GM21367 (cell line): ENCODE results near the gene NTM.

Source experiments
- ATAC-seq: cut with Tn5 transposase; IDR thresholded peaks from one replicate; pipeline ENCODE4 v1.9.1; 2021; ENCODE audit not compliant: unreplicated experiment

The NTM gene

GRCh38 chr11:131938351-131938751, 567.9 kb downstream of the NTM start:
- ATAC-seq: no peak

GRCh38 chr11:131940126-131940525, 569.7 kb downstream of the NTM start:
- no peak for ATAC-seq

- ATAC-seq: no peak
Observed at GRCh38 chr11:131942878-131943277, 572.5 kb downstream of the NTM start.

DNA sequence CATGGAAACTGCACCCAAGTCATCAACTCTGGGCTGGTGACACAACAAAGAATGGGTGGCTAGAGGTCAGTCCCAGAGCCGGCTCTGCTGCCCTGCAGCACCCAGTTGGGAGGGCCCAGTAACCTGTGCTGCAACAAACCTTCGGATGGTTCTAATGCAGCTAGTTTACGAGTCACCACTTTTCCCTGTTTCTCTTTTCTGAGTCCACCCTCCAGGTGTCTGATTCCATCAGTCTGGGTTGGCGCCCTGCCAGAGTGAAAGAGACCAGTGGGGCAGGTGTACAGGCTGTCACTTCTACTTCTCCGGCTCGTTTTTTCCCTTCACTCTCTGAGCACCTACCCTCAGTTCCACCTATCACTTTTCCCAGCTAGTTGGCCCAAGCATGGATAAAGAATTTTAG, 572.9 kb downstream of the NTM start:
- no peak for ATAC-seq

DNA sequence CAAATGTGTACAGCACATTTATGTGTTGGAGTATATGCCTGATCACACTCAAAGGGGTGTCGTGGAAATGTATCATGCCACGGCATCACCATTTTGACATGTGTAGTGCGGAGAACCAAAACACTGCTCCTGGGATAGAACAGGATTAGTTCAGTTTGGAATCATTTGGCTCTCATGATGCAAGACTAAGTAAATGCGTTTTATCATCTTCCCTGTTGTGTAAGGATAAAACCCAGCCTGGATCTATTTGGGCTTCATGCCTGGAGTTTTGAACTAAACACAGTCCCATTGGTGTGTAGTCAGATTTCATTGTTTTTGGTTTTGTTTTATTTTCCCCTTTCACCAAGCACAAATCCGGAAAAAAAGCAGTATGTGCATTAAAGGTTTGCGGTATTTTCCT, 574.3 kb downstream of the NTM start:
- no peak for ATAC-seq

GRCh38 chr11:131945706-131946105, 575.3 kb downstream of the NTM start:
- no peak for ATAC-seq

DNA sequence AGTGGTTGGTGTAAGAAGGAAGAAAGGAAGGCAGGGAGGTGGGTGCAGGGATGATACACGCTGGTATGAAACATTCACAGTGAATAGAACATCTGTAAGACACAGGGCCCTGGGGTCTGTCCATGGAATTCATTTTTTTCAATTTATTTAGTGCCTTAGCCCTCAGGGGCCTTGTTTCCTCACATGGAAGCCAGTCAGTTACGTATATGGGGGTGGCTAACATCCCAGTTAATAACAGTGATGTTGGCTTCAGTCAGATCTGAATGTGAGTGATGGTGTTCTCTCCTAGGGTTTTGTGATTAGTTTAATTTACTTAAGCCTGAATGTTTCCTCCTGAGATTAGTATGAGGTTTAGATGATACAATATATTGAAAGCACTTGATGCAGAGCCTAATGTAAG, 577.1 kb downstream of the NTM start:
- ATAC-seq: no peak

DNA sequence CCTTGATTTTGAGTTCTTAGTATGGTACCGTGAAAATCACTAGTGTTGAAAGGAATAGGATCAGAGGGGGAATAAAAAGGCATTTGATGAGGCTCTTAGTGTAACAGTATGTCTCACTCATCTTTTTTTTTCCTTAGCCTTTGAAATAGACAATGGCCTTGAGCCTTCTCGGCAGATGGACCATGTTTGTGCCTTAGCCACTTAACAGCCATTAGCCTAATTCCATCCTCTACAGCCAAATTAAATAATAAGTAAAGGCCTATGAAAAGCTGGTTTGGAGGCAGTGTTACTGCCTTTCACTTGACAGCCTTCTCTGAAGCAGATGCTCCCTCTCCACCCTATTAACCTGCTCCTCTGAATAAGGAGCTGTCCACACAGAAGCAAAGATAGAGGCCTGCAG, 580.7 kb downstream of the NTM start:
- no peak for ATAC-seq

DNA sequence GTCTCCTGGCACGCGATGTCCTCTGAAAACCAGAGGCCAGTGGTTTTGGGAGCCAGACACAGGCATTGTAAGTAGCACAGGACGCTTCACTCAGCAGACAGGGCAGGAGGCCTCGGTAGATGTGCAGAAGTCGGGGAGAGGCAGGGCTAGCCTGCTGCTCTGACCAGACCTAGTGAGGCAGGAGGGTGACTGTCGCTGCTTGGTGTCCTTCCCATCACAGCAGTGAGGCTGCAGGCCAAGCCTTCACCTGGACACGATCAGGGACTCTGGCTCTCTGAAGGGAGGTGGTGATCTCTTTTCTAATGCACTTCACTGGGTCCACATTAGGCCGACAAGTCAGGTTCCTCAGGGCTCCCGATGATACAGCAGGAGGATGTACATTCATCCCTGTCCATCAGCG, 583.7 kb downstream of the NTM start:
- no peak for ATAC-seq

DNA sequence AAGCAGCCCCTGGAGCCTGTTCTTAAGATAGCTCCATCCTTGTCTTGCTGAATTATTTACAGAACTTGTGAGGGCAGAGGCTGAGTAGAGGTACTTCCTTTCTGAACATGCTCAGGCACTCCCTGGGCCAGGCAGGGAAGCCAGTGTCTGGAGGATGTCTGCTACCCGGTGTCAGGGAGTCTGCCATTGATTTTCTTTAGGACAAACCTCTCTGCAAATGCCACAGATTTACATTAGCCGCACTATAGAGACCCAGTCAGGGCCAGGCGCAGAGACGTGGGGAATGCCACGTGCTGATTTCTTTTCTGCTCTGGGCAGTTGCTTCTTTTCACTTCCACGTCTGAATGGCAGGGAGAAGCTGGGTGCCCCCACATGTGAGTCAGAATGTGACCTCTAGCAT, 585.5 kb downstream of the NTM start:
- ATAC-seq: no peak

- ATAC-seq: no peak
Observed at GRCh38 chr11:131957201-131957600, 586.8 kb downstream of the NTM start.

- no peak for ATAC-seq
Observed at GRCh38 chr11:131957875-131958274, 587.5 kb downstream of the NTM start.

- ATAC-seq: no peak
Observed at GRCh38 chr11:131962818-131963217, 592.4 kb downstream of the NTM start.

DNA sequence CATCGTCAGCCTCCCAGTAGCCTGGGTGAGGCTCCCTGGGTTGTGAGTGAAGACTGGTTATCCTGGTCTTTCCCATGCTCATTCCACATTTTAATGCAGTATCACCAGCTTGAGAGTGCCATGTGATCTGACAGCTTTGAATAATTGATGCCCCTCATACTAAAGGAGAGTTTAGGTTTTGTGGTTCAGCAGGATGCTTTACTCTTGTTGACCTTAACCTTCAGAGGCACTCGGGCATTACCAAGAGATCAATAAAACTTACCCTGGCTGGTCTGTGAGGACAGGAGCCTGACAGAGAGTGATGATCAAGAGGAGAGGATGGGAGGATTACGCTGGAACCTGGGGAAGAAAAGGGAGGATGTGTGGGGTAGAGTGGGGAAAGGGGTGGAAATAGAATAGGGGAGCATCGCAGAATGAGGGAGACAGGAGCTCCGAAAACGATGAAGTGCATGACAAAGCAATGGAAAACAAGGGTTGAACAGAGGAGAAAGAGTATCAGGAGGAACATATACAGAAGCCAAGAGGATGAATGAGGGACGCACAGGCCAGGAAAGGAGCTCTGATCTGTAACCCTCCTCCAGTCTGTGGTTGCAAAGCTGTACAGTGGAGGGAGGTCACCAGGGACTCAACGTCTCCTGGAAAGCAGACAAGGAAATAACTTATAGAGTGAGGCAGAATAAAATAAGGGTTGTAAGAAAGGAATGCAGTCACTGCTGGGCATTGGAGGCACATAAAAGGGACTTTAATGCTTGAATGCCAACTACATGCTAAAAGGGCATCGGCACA, 594.5 kb downstream of the NTM start:
- ATAC-seq: no peak

GRCh38 chr11:131965504-131965903, 595.1 kb downstream of the NTM start:
- ATAC-seq: no peak

GRCh38 chr11:131966667-131967066, 596.3 kb downstream of the NTM start:
- no peak for ATAC-seq

DNA sequence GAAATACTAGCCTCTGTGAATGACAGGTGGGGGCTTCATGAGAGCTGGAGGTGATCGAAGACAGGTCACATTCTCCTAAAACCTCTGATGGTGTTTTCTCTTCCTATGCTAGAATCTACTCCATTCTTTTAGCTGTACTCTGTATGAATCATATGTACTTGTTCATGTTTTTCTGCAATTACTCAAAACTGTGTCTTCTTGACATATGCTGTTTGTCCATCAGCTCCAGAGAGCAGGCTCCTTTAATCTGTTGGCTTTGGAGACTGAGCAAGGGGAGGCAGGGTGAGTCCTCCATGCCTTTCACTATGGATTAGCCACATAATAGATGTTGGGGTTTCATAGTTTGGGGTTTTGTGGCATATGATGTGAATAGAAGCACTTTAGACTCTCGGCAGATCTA, 598.8 kb downstream of the NTM start:
- no peak for ATAC-seq

DNA sequence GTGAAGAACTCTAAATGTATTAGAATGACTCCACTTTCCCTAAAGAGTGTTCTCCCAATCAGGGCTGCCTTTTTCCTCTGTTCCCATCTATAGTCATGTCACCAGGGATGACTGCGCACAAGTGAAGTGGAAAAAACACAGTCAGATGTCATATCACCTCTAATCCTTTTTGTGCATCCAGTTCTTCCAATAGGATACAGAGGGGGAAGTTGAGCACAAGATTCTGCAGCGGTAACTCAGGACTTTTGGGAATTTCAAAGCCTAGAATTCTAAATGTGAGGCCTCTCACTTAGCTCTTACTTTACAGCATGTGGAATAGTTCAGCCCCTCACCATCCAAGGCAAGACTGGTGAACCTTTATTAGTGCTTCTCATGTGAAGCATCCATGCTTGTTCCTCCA, 602.6 kb downstream of the NTM start:
- ATAC-seq: no peak

DNA sequence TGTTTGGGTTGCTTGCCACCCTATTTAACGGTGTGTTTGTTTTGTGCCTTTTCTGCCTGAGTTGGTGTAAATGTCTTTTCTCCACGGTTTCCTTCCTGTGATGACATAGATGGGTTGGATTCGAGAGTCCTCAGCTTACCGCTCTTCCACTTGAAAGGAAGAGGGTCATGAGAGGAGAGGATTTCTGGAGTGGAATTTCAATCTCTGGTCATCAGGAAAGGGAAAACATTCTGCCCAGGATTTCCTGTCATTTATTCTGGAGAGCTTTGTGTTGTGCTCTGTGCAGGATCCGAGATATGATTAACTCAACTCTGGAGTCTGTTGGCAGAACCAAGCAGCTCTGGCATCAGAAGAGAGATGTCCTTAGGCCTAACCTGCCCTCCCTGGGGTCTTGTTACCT, 605.2 kb downstream of the NTM start:
- ATAC-seq: no peak

DNA sequence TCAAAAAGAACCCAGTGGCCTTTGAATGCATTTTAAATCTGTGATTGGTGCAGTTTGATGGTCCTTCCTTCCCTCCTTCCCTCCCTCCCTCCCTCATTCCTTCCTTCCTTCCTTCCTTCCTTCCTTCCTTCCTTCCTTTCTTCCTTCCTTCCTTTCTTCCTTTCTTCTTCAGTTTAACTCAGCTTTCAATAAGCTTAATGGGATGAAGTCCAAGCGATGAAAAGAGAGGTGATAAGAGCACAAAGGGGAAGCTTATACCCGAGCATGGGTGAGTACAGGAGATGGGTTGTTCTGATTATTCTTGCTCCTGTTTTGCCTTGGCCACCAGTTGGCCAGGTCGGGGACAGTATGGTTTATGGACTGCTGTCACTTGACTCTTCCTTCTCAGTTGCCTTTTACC, 605.6 kb downstream of the NTM start:
- ATAC-seq: no peak

GRCh38 chr11:131977231-131977630, 606.8 kb downstream of the NTM start:
- ATAC-seq: no peak

DNA sequence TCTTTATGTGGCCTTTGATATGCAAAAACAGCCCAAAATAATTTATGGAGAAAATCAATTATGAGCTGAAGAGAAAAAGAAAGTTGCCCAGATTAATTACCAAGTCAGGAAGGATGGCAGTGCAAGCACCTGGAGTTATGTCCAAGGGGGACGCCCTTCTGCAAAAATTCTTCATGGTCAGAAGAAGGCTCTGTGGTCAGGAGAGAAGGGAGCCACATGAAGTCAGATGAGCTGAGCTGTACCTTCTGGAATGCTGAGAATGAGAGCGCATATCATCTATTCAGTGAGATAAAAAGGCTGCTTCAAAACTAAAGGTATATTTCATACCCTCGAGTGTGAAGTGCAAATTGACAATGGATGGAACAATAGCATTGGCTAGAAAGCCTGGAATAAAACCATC, 607.4 kb downstream of the NTM start:
- ATAC-seq: no peak

DNA sequence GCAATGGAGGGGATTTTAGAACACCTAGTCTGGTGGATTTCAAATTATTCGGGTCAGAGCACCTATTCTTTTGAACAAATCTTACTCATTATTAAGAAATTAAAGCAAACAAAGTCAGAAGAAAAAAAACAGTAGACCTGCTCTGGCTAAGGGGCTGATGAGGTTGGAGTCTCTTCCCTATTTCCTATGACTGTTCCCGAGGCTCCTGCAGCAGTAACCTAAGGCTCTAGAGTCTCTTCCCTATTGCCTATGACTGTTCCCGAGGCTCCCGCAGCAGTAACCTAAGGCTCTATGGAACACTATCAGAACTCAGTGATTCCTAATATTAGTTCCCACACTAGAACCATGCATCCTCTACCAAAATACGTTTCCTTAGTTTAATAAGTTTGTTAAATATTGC, 607.9 kb downstream of the NTM start:
- ATAC-seq: no peak
